HG03354 (cell line): ENCODE measurements around the gene CCDC90B.
"Not testable (repeated sequence)": the region's sequence is repeated elsewhere in the genome, so short reads cannot be mapped to it uniquely, and the experiment has no call there.

Source experiments
- ATAC-seq: cut with Tn5 transposase; IDR thresholded peaks from one replicate; pipeline ENCODE4 v1.9.1; 2021; ENCODE audit warnings: mild to moderate bottlenecking; ENCODE audit not compliant: unreplicated experiment, poor library complexity, severe bottlenecking

Gene CCDC90B

GRCh38 chr11:83285771-83286528 lies at the start of gene CCDC90B:
Gene CCDC90B, minus strand, starts transcription at chr11:83286367. Its CDS starts 395 bp downstream, at chr11:83285972.
- ATAC-seq, result peak; percentile 91

- ATAC-seq, result no peak
These were observed 49.4 kb upstream of the CCDC90B start for GRCh38 chr11:83335446-83336070.

GRCh38 chr11:83330303-83330702 lies 44.1 kb upstream of the CCDC90B start:
- no peak for ATAC-seq

- no peak for ATAC-seq
These were observed 40.2 kb upstream of the CCDC90B start for GRCh38 chr11:83326326-83326725.

GRCh38 chr11:83319346-83319745 lies 33.2 kb upstream of the CCDC90B start:
- no peak for ATAC-seq

- no peak for ATAC-seq
These were observed 32.8 kb upstream of the CCDC90B start for GRCh38 chr11:83318931-83319330.

- ATAC-seq, result no peak
These were observed 31.9 kb upstream of the CCDC90B start for GRCh38 chr11:83317757-83318690.

GRCh38 chr11:83316897-83317268 lies 30.7 kb upstream of the CCDC90B start:
- ATAC-seq, result not testable (repeated sequence)

- not testable (repeated sequence) for ATAC-seq
These were observed 30.2 kb upstream of the CCDC90B start for GRCh38 chr11:83316143-83316896.

- no peak for ATAC-seq
These were observed 26.3 kb upstream of the CCDC90B start for GRCh38 chr11:83312430-83312829.

GRCh38 chr11:83311701-83312100 lies 25.5 kb upstream of the CCDC90B start:
- no peak for ATAC-seq

GRCh38 chr11:83310718-83311117 lies 24.6 kb upstream of the CCDC90B start:
- no peak for ATAC-seq

- ATAC-seq, result not testable (repeated sequence)
These were observed 22.4 kb upstream of the CCDC90B start for GRCh38 chr11:83308536-83308935.

GRCh38 chr11:83306200-83307080 lies 20.3 kb upstream of the CCDC90B start:
- ATAC-seq, result no peak

GRCh38 chr11:83303316-83303715 lies 17.1 kb upstream of the CCDC90B start:
- ATAC-seq, result no peak

GRCh38 chr11:83302151-83302550 lies 16.0 kb upstream of the CCDC90B start:
- ATAC-seq, result no peak

GRCh38 chr11:83299681-83300080 lies 13.5 kb upstream of the CCDC90B start:
- no peak for ATAC-seq

- no peak for ATAC-seq
These were observed 8.0 kb upstream of the CCDC90B start for GRCh38 chr11:83294208-83294607.

GRCh38 chr11:83293457-83293774 lies 7.2 kb upstream of the CCDC90B start:
- ATAC-seq, result no peak
